Measurements from ENCODE around the gene KIAA1217.

DNA sequence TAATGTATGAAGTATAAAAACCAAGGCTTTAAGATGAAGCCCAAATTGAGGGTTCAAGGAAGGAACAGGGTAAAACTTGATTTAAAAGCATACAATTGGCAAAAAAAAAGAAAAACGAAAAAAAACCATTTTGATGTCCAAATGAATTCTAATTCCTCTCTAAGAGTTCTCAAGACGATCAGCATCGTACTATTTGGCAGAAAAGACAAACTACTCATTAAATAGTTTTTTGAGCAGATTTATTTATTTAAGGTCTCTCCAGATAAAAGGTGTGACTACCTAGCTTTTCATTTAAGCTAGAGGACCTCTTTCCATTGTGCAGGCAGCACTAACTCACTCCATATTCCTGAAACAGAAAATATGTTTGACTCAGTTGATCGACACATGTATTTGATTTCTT lies 245.0 kb downstream of the KIAA1217 start:
- TF ChIP-seq, protein P1, sequence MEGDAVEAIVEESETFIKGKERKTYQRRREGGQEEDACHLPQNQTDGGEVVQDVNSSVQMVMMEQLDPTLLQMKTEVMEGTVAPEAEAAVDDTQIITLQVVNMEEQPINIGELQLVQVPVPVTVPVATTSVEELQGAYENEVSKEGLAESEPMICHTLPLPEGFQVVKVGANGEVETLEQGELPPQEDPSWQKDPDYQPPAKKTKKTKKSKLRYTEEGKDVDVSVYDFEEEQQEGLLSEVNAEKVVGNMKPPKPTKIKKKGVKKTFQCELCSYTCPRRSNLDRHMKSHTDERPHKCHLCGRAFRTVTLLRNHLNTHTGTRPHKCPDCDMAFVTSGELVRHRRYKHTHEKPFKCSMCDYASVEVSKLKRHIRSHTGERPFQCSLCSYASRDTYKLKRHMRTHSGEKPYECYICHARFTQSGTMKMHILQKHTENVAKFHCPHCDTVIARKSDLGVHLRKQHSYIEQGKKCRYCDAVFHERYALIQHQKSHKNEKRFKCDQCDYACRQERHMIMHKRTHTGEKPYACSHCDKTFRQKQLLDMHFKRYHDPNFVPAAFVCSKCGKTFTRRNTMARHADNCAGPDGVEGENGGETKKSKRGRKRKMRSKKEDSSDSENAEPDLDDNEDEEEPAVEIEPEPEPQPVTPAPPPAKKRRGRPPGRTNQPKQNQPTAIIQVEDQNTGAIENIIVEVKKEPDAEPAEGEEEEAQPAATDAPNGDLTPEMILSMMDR (IDR thresholded peaks at IDR 0.05), result no peak
- TF ChIP-seq POLR2A (IDR thresholded peaks at IDR 0.05), result no peak

Data from adrenal gland (tissue), 5 donors.